Measurements from ENCODE around the gene ASF1B. TPM values are rescaled to one million over a fixed set of nuclear protein-coding genes. Genes with fewer than 3 reads are reported as not detected.
A peak's percentile ranks its signal among the peaks of the same experiment; 100 is the strongest.

The ASF1B gene
- total RNA-seq, 2 donors from 2014 or later = 37.8 to 47.8 TPM

- no peak for TF ChIP-seq CTCF (conservative IDR thresholded peaks at IDR 0.05)
- Histone ChIP-seq H3K9ac (ENCODE audit: extremely low read depth, low read length, poor library complexity, severe bottlenecking) (no peak overlapping the region), H3K36me3 (ENCODE audit: control insufficient read depth, insufficient read depth, low read length) (peaks cover 4% of the 10 kb centered on the region), H3K4me3 (ENCODE audit: low read length) (no peak overlapping the region), H3K9me3 (ENCODE audit: control insufficient read depth, low read length) (peaks cover 9% of the 10 kb centered on the region), H3K27ac (ENCODE audit: low read depth, low read length) (no peak overlapping the region), H3K27me3 (ENCODE audit: control insufficient read depth, insufficient read depth, low read length, poor library complexity, severe bottlenecking) (no peaks in the 10 kb centered on the region), H3K4me1 (ENCODE audit: control insufficient read depth, insufficient read depth, low read length) (no peaks in the 10 kb centered on the region)
- Mint-ChIP-seq H3K27me3 (ENCODE audit: insufficient read depth) (peaks cover 9% of the 10 kb centered on the region), H3K4me3 (no peak overlapping the region), H3K9me3 (peaks cover 22% of the 10 kb centered on the region), H3K4me1 (peaks cover 8% of the 10 kb centered on the region), H3K36me3 (ENCODE audit: low read depth) (peaks cover 20% of the 10 kb centered on the region), H3K27ac (no peak overlapping the region)
- no peak for DNase-seq
- 91 to 99% methylated on average over 7 of the region's 7 CpGs for WGBS, 2 experiments (ENCODE audit: insufficient coverage in 1 of 2, insufficient read length in 1 of 2)
Measured at GRCh38 chr19:14094854-14095253, 41.5 kb downstream of the ASF1B start.

- WGBS, 2 experiments (ENCODE audit: insufficient coverage in 1 of 2, insufficient read length in 1 of 2) = 97 to 98% methylated on average over 6 to 9 of the region's 9 CpGs
- no peak overlapping the region for H3K4me3 Mint-ChIP-seq
Measured at GRCh38 chr19:14093117-14093823, 43.1 kb downstream of the ASF1B start.

GRCh38 chr19:14091813-14092462, 44.5 kb downstream of the ASF1B start:
- Mint-ChIP-seq H3K27me3 (ENCODE audit: insufficient read depth) (peaks cover 21% of the 10 kb centered on the region), H3K27ac (peak overlapping the region; percentile 93), H3K9me3 (peaks cover 22% of the 10 kb centered on the region), H3K4me1 (peaks cover 10% of the 10 kb centered on the region), H3K4me3 (peak overlapping the region; percentile 65), H3K36me3 (ENCODE audit: low read depth) (peaks cover 33% of the 10 kb centered on the region)
- no peak overlapping the region for H3K27ac ChIP-seq (ENCODE audit: low read depth, low read length)
- H3K4me3 ChIP-seq (ENCODE audit: low read length) = peak overlapping the region; percentile 86
- peaks cover 17% of the 10 kb centered on the region for H3K36me3 ChIP-seq (ENCODE audit: control insufficient read depth, insufficient read depth, low read length)
- H3K4me1 ChIP-seq (ENCODE audit: control insufficient read depth, insufficient read depth, low read length) = no peaks in the 10 kb centered on the region
- peak; percentile 68 for DNase-seq
- WGBS, 2 experiments (ENCODE audit: insufficient coverage in 1 of 2, insufficient read length in 1 of 2) = 40 to 41% methylated on average over 11 to 15 of the region's 15 CpGs
- TF ChIP-seq CTCF (conservative IDR thresholded peaks at IDR 0.05) = no peak
- H3K9me3 ChIP-seq (ENCODE audit: control insufficient read depth, low read length) = peaks cover 9% of the 10 kb centered on the region
- no peaks in the 10 kb centered on the region for H3K27me3 ChIP-seq (ENCODE audit: control insufficient read depth, insufficient read depth, low read length, poor library complexity, severe bottlenecking)
- peak overlapping the region; percentile 42 for H3K9ac ChIP-seq (ENCODE audit: extremely low read depth, low read length, poor library complexity, severe bottlenecking)

More at GRCh38 chr19:14093117-14093823, 43.1 kb downstream of the ASF1B start:
- H3K4me1 Mint-ChIP-seq = peaks cover 10% of the 10 kb centered on the region
- peaks cover 15% of the 10 kb centered on the region for H3K27me3 Mint-ChIP-seq (ENCODE audit: insufficient read depth)
- Histone ChIP-seq H3K4me1 (ENCODE audit: control insufficient read depth, insufficient read depth, low read length) (no peaks in the 10 kb centered on the region), H3K9ac (ENCODE audit: extremely low read depth, low read length, poor library complexity, severe bottlenecking) (no peak overlapping the region), H3K9me3 (ENCODE audit: control insufficient read depth, low read length) (peaks cover 9% of the 10 kb centered on the region), H3K27ac (ENCODE audit: low read depth, low read length) (no peak overlapping the region), H3K36me3 (ENCODE audit: control insufficient read depth, insufficient read depth, low read length) (peaks cover 12% of the 10 kb centered on the region), H3K4me3 (ENCODE audit: low read length) (no peak overlapping the region), H3K27me3 (ENCODE audit: control insufficient read depth, insufficient read depth, low read length, poor library complexity, severe bottlenecking) (no peaks in the 10 kb centered on the region)
- H3K9me3 Mint-ChIP-seq = peaks cover 22% of the 10 kb centered on the region
- H3K36me3 Mint-ChIP-seq (ENCODE audit: low read depth) = peaks cover 29% of the 10 kb centered on the region
- no peak for TF ChIP-seq CTCF (conservative IDR thresholded peaks at IDR 0.05)
- no peak overlapping the region for H3K27ac Mint-ChIP-seq
- no peak for DNase-seq
